Upper lobe of right lung (tissue), 1 donor: ENCODE measurements around the gene ATP6V0B. TPM values are rescaled to one million over a fixed set of nuclear protein-coding genes. Genes with fewer than 3 reads are reported as not detected.
A peak's percentile ranks its signal among the peaks of the same experiment; 100 is the strongest.

ENCODE experiments used
- ATAC-seq: fragments of 200-7000 bp; cut with Tn5 transposase; one replicate; pipeline ENCODE4 v1.9.1; 2020; ENCODE audit warnings: mild to moderate bottlenecking, moderate library complexity
- DNase-seq: peaks from one replicate; pipeline ENCODE4 v3.0.0-alpha.2; 2020
- H3K27ac ChIP-seq: fragments of 200-600 bp; one replicate; pipeline ENCODE4 v1.8.0; 2022
- H3K27me3 ChIP-seq: fragments of 200-600 bp; one replicate; pipeline ENCODE4 v1.8.0; 2022; ENCODE audit warnings: mild to moderate bottlenecking
- H3K36me3 ChIP-seq: fragments of 200-600 bp; one replicate; pipeline ENCODE4 v1.8.0; 2022
- H3K4me1 ChIP-seq: fragments of 200-600 bp; one replicate; pipeline ENCODE4 v1.8.0; 2022
- H3K4me3 ChIP-seq: fragments of 200-600 bp; one replicate; pipeline ENCODE4 v1.8.0; 2022; ENCODE audit warnings: mild to moderate bottlenecking
- H3K9me3 ChIP-seq: fragments of 200-600 bp; one replicate; pipeline ENCODE4 v1.8.0; 2022
- intact Hi-C: fragments of 100-400 bp; cut with DNase I; formaldehyde crosslinking; loops from one replicate; pipeline ENCODE4 v1.11.0; 2022
- total RNA-seq: library from RNA; stranded (reverse); fragmentation: NEBNext Ultra II Directional; extraction: Animal tissue kit (Norgen Biotek cat#: 25700); gene quantifications from one replicate; pipeline ENCODE4 v1.2.1, GENCODE V29; 2021
- TF ChIP-seq, protein P1 (sequence below): fragments of 200-600 bp; IDR thresholded peaks from one replicate; pipeline ENCODE4 v1.8.0; 2022; ENCODE audit warnings: antibody characterized with exemption
- donor health status: DM: no; HTN: yes; CAD: no; lungs with severe emphysema.

Gene ATP6V0B
- total RNA-seq, 1 donor from 2014 or later: 191 TPM

- peaks cover 13% of the 10 kb centered on the region for H3K36me3 ChIP-seq
- H3K4me1 ChIP-seq: peaks cover 12% of the 10 kb centered on the region
- intact Hi-C loops: no loop called here
- DNase-seq (peak; percentile 98), ATAC-seq (peak; percentile 94)
- TF ChIP-seq, protein P1, sequence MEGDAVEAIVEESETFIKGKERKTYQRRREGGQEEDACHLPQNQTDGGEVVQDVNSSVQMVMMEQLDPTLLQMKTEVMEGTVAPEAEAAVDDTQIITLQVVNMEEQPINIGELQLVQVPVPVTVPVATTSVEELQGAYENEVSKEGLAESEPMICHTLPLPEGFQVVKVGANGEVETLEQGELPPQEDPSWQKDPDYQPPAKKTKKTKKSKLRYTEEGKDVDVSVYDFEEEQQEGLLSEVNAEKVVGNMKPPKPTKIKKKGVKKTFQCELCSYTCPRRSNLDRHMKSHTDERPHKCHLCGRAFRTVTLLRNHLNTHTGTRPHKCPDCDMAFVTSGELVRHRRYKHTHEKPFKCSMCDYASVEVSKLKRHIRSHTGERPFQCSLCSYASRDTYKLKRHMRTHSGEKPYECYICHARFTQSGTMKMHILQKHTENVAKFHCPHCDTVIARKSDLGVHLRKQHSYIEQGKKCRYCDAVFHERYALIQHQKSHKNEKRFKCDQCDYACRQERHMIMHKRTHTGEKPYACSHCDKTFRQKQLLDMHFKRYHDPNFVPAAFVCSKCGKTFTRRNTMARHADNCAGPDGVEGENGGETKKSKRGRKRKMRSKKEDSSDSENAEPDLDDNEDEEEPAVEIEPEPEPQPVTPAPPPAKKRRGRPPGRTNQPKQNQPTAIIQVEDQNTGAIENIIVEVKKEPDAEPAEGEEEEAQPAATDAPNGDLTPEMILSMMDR: no peak
- no peaks in the 10 kb centered on the region for H3K27me3 ChIP-seq
- H3K27ac ChIP-seq: peak within 1 kb of the TSS; percentile 17
- H3K4me3 ChIP-seq: peak within 1 kb of the TSS; percentile 93
- no peaks in the 10 kb centered on the region for H3K9me3 ChIP-seq
Measured at GRCh38 chr1:43969746-43970466, 4.9 kb upstream of the ATP6V0B start, which contains the start of gene DPH2. DPH2 (plus strand) TSS chr1:43970010; CDS start chr1:43970176, 166 bp downstream.

- H3K9me3 ChIP-seq: no peaks in the 10 kb centered on the region
Measured at GRCh38 chr1:43970502-43970901, 4.3 kb upstream of the ATP6V0B start.

DNA sequence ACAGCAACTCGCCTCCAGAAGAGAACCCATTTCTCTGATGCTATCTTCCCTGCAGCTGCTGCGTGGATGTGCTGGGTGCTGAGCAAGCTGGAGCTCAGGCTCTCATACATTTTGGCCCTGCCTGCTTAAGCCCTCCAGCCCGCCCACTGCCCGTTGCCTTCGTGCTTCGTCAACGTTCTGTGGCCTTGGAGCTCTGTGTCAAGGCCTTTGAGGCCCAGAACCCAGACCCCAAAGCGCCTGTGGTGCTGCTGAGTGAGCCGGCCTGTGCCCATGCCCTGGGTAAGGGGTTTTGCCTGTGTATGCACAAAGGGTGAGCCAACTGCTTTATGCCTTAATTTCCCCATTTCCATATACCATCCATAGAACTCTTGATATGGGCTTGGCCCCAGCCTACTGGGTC is 3.8 kb upstream of the ATP6V0B start:
- TF ChIP-seq, protein P1: no peak
- peaks cover 17% of the 10 kb centered on the region for H3K4me1 ChIP-seq
- DNase-seq: no peak
- H3K27me3 ChIP-seq: no peaks in the 10 kb centered on the region
- no peak overlapping the region for H3K27ac ChIP-seq
- no peaks in the 10 kb centered on the region for H3K9me3 ChIP-seq
- H3K4me3 ChIP-seq: no peak overlapping the region
- no peak for ATAC-seq
- intact Hi-C loops: no loop called here
- peaks cover 13% of the 10 kb centered on the region for H3K36me3 ChIP-seq

More at GRCh38 chr1:43970502-43970901, 4.3 kb upstream of the ATP6V0B start:
- intact Hi-C loops: no loop called here
- ATAC-seq (no peak), DNase-seq (no peak)
- H3K36me3 ChIP-seq: peaks cover 13% of the 10 kb centered on the region
- TF ChIP-seq, protein P1: no peak
- H3K27me3 ChIP-seq: no peaks in the 10 kb centered on the region
- peak overlapping the region; percentile 93 for H3K4me3 ChIP-seq
- H3K4me1 ChIP-seq: peaks cover 13% of the 10 kb centered on the region
- peak overlapping the region; percentile 17 for H3K27ac ChIP-seq

DNA sequence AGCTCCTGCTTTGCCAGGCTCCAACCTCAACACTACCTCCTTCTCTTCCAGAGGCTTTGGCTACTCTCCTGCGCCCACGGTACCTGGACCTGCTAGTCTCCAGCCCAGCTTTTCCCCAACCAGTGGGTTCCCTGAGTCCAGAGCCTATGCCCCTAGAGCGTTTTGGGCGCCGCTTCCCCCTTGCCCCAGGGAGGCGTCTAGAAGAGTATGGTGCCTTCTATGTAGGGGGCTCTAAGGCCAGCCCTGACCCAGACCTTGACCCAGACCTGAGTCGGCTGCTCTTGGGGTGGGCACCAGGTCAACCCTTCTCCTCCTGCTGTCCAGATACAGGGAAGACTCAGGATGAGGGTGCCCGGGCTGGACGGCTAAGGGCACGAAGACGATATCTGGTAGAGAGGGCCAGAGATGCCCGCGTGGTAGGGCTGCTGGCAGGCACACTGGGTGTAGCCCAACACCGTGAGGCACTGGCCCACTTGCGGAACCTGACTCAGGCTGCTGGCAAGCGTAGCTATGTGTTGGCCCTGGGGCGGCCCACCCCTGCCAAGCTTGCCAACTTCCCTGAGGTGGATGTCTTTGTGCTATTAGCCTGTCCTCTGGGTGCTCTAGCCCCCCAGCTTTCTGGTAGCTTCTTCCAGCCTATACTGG is 3.3 kb upstream of the ATP6V0B start:
- DNase-seq (no peak), ATAC-seq (no peak)
- peaks cover 17% of the 10 kb centered on the region for H3K36me3 ChIP-seq
- no peak overlapping the region for H3K4me3 ChIP-seq
- intact Hi-C loops: no loop called here
- TF ChIP-seq, protein P1: no peak
- no peak overlapping the region for H3K27ac ChIP-seq
- H3K27me3 ChIP-seq: no peaks in the 10 kb centered on the region
- H3K9me3 ChIP-seq: no peaks in the 10 kb centered on the region
- peaks cover 22% of the 10 kb centered on the region for H3K4me1 ChIP-seq

DNA sequence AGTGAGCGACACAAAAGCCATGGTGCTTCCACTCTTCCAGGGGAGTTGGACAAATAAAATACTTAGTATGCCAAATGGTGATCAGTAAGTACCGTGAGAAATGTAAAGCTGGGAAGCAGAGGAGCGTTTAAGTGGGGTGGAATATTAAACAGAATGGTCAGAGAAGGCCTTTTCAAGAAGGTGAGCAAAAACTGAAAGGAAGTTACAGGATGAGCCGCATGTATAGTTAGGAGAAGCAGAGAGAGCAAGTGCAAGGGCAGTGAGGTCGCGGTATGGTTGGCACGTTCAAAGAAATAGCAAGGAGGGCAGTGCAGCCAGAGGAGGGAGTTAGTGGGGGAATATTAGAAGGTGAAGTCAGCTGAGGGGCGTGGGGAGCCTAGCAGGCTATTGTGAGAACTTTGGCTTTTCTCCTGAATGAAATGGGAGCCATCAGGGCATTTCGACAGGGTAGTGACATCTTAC is 748 bp upstream of the ATP6V0B start:
- no peaks in the 10 kb centered on the region for H3K9me3 ChIP-seq
- no peaks in the 10 kb centered on the region for H3K27me3 ChIP-seq
- peaks cover 36% of the 10 kb centered on the region for H3K36me3 ChIP-seq
- intact Hi-C loops: no loop called here
- DNase-seq: no peak
- peaks cover 43% of the 10 kb centered on the region for H3K4me1 ChIP-seq
- no peak for ATAC-seq
- TF ChIP-seq, protein P1: no peak
- H3K27ac ChIP-seq: peak overlapping the region; percentile 95
- H3K4me3 ChIP-seq: peak overlapping the region; percentile 94
